Hematopoietic multipotent progenitor cell treated with erythropoietin and hydrocortisone succinate and interleukin-3 and kit ligand, for 6 days (in vitro differentiated cells): ENCODE data around the gene ZNF521.
"Not testable (repeated sequence)": the region's sequence is repeated elsewhere in the genome, so short reads cannot be mapped to it uniquely, and the experiment has no call there.

Experiments used
- DNase-seq: peaks from one replicate; pipeline ENCODE4 v3.0.0-alpha.2; 2015

The ZNF521 gene

DNA sequence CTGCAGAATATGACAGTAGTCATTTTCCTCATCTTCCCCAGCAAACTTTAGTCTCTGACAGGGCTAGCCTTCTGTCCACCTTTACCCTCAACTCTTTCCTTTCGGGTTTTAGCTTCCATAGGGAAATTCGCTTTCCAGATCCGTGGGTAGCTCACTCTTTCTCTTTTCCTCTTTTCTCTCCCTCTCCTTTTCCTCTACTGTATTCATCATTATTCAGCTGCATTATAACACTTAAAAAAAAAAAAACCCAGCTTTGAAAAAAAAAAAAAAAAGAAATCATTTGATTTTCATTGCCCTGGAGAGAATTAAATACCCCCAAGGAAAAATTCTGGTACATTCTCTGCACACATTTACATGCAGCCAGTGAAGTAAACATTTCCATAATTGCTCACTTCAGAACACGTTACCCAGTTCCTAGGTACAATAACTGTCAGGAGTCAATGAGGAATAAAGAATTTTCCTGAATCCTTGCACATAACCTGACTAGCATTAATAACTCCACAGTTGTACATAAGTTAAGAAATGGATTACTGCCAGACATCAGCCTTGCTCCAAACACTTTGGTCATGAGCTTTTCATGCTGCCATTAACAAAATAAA is 63.5 kb downstream of the ZNF521 start:
- no peak for DNase-seq

DNA sequence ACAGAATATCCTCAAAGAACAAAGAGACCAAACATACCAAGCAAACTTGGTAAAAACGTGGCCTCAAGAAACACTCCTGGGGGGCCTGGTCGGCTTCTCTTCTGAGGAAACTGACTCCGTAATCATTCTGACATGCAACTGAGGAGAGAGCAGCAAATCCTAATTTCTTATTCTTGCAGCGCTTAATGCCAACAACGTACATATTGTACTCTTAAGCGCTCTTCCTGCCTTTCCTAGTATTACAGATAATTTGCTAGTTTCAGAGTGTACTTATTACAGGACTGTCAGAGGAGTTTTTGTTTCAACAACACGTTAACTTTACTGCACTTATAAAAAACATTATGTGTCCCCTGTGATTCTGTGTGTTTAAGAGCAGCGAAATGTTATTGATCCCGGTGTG is 64.9 kb downstream of the ZNF521 start:
- no peak for DNase-seq

DNA sequence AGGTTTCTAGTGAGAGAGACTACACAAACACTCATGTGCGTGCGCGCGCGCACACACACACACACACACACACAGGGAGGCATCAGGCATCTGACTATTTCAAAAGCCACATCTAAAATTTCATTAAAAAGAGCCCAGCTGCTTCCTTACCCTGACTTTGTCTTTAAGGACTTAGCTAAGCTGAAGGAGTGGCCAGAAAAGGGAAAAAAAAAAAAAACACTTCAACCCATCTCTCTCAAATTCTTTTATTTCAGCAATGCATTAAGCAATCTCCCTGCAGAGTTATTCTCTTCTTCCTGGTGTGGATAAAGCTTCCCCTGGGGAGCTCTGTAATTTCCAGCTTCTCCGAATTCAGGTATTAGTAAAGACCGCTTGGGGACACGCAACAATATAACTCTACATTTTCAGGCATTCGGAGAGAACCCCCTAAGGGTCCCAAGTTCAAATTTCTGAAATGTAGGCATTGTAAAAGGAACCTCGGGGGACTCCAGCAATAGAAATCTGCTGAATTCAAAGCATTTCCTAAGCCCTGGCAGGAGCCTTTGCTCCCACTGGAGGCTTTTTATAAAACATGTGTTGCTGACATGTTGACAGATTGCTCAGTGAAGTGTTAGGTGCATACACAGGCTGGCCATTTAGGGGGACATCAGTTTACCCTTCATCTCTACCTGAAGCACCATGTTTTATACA is 67.0 kb downstream of the ZNF521 start:
- peak; percentile 41 for DNase-seq

DNA sequence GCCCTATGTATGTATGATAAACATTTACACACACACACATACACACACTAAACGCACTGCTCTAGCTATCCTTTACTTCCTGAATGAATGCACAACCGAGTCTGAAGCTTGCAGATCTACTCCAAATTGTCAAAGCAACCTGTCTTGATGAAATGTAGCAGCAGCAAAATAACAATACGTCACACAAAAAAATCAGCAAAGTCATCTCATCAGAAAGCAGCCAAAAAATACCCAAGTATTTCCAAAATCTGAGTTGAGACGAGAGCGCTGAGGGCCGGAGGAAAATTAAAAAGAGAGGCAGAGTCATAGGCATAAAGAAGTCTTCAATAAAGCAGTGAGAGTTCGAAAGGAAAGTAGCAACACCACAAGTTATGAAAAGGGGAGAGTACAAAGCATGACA is 67.7 kb downstream of the ZNF521 start:
- DNase-seq: peak; percentile 24

DNA sequence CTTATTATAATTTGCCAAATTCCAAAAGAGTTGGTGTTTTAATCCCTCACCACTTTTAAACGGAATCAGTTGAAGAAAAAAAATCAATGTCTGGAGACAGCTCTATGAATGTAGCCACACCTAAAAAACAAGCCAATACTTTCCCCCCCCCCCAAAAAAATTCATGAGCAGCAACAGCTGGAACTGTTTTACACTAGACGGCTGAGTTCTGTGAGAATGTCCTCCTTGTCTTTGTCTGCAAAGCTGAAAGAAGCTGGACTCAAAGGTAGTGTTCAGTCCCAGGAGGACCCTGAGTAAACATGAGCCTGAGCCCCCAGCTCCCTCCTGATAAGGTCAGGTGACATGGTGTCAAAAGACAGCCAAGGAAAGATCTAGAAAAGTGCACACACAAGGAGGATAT is 68.2 kb downstream of the ZNF521 start:
- DNase-seq: no peak

DNA sequence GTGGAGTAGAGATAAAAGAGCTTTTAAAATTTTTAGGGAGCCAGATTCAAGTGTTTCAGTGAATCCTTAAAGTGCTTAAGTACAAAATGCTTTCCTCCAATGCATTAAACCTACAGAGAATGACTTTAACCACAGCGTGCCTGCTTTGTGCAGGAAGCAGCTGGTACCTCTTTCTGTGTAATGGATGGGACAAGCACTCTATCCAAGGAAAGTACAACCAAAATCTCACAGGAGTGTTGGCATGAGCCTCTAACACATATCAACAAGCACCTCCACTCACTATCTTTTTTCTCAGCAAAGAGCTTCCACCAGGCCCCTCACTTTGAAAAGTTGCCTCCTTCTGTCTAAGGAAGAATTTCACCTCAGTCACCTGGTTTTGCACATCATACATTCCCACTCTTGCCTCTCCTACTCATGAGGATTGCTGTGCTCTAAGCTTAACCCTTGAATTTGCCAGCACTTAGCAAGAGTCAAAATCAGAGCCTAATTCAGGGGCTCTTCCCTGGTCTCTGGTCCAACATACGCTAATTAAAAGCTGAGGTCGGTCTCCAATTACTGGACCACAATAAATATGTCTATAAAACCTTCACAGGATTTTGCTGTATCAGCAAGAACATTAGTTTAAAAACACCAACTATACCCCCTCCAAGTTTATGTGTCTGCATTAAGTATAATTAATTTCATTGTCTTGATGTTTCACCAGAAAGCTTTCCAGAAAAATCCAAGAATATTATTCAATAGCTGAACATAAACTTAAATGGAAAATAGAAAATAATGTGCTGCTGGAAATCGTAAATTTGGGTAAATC is 68.9 kb downstream of the ZNF521 start:
- peak; percentile 25 for DNase-seq

DNA sequence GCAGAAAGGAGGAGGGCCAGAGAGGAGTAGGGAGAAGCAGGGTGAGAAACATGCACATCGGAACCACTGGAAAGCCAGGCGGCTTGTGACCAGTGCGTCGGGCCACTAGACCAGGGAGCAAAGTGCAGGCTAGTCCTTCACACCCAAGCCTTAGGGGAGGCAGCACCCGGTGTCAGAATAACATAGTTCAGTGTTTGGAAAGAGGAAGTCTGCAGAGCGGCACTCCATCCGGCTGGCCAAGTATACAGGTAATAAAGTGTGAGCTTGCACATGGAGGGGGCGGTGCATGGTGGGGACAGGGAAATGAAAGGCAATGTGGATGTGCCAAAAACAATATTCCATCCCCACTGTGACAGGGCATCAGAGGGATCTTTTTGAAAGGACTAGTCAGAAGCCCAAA is 69.7 kb downstream of the ZNF521 start:
- DNase-seq: peak; percentile 70

DNA sequence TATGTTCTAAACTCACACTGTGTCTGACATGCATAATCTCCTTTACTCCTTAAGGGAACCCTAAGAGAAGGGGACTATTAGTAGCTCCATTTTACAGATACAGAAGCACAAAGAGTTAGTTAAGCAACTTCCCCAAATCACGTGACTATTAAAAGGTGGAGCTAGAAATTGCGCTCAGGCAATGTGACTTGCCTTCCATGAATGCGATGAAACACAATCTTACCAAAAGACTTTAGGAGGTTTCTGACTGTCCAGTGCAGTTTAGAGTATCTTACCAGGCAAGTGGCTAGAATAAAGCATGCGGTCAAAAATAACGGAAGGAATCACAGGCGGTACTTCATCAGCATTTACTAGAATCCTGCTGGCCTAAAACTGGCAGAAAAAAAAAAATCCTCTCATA is 70.4 kb downstream of the ZNF521 start:
- peak; percentile 42 for DNase-seq

DNA sequence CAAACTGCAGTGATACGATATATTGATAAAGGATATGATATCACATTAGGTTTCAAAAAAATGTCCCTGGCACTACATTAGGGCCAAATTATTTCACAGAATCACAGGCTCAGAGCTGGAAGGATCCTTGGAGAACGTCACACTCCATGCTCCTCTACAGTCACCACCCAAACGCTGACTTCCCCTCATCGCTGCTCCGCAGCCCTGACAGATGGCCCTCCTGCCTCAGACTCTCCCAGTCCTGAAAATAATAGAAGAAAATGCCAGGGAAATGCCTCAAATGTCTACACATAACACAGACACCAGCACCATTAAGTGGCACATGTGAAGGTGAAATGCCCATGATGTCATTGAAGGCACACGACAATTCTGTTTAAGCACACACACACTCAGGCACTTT is 72.0 kb downstream of the ZNF521 start:
- peak; percentile 18 for DNase-seq

DNA sequence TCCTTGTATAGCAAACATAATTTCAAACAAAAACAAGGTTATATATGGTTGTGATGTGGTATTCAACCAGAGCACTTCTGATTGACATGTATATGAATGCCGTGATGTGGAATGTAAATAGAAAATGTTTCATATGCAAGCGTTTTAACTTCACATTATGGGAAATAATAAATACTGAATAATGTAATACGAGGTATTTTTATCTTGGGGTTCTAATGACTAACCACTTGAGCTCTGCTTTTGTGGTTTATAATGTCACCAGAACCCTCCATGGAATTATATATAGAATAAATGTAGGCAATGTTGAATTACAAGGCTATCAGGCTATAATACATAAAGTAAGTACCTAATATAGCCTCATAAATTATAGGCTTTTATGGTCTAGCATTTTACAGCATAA is 72.4 kb downstream of the ZNF521 start:
- DNase-seq: no peak

DNA sequence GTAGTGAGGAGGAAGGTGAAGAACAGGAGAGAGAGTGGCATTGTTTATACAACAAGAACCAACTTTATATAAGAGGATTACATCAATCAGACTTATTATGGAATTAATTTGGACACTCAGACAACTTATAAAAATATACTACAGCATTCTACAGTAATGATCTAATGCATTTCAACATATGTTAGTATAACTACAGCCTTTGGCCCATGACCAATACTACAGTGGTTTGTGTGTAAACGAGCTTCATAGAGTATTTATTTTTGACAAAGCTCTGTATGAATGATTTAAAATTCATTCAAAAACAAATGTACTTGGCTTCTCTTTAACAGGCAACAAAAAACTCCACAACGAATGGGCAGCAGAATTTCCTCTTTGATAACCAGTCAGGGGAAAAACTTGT is 72.8 kb downstream of the ZNF521 start:
- DNase-seq: peak; percentile 11

DNA sequence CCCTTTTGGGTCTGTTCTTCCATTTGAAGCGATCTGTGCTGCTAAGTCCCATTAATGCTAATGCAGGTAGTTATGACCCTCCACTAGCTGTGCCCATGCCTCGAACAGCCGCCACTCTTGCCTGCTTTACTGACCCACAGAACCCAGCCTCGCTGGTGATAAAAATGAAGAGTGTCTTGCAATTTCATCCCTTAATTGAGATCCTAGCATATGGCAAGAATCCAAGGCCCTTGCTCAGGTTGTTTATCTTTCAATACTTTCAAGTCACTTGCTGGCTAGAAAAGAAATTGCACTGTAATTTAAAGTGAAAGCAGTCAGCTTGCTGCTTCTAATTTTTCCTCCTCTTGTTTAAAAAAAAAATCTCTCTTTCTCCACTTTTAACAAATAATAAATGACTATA is 73.6 kb downstream of the ZNF521 start:
- DNase-seq: peak; percentile 77

DNA sequence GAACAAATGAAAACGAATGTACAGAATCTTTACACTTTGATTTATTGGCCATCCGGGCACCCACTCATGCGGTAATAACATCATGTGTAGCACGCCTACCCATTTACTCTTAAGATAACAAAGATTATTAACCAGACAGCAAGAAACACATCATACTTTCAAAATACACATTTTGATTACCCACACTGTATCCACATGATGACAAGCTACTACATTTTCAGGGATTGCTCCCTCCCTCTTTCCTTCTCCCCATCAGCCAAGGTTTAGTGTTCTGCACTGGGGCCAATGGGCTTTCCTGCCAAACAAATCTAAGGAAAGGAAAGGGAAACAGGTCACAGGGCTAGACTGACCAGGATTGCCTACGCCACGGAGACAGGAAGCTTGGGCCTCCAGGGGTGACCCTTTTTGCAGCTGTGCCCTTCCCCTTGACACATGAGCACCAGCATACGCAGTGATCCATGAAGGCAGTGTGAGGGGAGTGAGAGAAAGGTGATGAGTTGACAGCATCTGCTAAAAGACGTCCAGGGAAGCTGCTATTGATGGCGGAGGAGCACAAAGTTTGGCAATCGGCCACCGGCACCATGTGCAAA is 76.5 kb downstream of the ZNF521 start:
- no peak for DNase-seq

DNA sequence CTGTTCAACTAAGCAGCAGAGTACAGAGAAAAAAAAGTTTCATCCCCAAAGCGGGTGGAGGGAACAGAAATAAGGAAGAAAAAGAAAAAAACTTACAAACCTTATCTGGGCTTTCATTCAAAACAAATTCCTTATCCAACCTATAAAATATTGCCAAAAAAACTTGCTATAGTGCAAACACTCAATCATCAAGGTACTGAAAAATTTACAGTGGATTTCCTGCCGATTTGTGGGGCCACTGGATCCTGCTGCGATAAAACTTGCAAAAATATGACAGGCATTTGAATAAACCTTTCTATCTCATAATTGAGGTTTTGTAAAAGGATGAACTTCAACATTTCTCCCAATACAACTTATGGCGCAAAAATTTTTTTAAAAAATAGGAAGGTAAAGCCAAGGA is 77.0 kb downstream of the ZNF521 start:
- DNase-seq: no peak

DNA sequence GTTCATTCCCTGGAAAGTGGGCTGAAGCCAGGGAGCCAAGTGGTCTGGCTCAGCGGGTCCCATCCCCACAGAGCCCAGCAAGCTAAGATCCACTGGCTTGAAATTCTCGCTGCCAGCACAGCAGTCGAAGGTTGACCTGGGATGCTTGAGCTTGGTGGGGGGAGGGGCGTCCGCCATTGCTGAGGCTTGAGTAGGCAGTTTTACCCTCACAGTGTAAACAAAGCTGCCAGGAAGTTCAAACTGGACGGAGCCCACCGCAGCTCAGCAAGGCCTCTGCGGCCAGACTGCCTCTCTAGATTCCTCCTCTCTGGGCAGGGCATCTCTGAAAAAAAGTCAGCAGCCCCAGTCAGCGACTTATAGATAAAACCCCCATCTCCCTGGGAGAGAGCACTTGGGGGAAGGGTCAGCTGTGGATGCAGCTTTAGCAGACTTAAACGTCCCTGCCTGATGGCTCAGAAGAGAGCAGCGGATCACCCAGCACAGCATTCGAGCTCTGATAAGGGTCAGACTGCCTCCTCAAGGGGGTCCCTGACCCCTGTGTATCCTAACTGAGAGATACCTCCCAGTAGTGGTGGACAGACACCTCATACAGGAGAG is 84.9 kb downstream of the ZNF521 start:
- not testable (repeated sequence) for DNase-seq

DNA sequence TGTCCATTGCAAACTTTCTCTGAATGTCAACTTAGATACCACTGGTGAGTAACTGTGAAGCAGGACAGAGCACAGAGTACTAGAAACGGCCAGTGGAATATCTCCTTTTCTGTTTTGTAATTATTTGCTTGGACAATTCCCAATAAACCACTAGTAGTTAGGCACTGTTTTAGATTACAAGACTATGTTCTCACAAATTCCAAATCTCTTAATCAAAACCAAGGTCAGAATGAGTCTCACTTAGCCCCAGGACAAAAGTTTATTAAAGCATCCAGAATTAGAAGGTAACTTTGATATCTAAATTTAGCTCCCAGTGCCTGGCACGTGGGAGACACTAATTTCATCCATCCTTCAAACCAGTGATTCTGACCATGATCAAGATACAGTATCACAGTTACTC is 89.0 kb downstream of the ZNF521 start:
- DNase-seq: no peak

DNA sequence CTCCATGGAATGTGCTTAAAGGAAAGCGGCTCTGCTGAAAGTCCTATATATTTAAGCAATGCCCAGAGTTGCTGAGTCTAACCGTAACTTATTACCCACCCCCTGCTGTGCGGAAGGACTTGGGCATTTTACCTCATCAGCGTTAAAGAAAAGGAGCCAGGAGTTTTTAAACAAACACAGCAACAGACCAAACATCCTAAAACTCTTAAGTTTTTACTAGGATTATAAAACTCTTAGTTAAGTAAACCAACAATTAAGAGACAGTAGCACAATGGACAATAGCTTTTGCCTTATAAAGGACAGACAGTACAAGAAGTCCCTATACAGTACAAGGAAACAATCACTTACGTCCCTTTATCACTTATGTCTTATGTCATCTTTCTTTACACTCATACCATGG is 90.2 kb downstream of the ZNF521 start:
- DNase-seq: no peak

DNA sequence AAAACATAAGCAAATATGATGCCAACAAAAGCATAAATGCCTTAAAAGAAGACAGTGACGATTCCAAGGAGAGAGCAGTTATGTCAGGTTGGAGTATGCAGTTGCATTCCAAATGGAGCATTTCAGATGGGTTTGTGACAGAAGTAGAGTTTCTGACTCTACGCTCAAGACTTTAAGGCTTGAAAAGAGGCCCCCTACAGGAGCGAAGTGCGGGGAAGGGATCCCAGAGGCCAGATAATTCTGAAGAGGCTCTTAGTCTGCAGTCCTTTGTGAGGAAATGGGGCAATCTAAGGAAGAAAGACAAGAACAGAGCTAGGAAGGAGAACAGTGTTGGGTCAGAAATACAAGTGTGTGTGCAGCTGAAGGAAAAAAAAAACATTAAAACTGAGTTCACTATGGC is 95.5 kb downstream of the ZNF521 start:
- no peak for DNase-seq

DNA sequence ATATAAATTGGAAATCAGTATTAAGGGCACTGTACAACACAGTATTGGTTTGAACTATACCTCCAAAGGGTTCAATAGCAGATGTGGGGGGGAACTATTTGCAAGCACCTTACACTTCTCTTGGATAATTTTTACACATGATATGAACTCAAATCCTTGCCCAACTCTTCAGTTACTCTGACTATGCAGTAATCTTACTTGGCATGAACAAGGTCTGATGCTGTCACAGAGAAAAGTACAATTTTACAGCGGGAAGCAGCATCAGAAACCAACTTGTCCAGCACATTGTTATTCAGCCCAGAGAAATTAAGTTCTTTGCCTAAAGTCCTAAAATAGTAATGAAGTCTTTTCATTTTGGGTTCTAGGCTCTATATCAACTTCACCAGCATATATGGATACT is 98.2 kb downstream of the ZNF521 start:
- no peak for DNase-seq

DNA sequence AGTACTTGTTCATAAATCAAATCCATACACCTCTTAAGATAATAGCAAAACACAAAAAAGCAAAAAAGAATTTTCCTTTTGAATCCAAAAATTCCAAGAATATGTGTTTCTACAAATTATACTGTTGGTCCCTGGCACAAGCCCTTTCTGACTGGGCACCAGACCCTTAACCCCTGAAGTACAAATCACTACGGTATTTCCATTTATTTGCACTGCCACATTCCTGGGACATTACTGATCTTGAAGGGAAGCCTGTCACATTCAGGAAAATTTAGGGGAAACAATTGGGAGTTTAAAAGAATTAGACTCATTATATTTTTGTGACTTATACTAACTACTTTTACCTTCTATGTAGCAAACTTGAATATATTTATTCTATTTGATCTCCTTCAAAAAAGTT is 98.8 kb downstream of the ZNF521 start:
- DNase-seq: no peak

DNA sequence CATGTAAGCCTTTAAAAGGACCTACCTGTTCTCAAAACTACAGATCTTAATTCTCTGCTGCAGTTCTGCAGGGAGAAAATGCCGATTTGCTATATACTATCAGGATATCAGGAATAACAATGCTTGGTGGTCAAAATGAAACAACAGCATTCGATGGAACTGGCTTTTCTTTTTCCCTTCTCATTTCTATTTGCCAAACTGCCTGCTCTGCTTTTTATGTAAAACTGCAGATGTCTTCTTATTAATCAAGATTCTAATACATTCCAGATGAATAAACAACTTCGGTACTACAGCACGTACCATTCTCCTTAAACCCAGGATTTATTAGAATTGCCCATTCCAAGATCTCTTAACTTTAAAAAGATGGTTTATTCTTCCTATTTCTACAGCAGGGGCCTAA is 100.9 kb downstream of the ZNF521 start:
- no peak for DNase-seq

DNA sequence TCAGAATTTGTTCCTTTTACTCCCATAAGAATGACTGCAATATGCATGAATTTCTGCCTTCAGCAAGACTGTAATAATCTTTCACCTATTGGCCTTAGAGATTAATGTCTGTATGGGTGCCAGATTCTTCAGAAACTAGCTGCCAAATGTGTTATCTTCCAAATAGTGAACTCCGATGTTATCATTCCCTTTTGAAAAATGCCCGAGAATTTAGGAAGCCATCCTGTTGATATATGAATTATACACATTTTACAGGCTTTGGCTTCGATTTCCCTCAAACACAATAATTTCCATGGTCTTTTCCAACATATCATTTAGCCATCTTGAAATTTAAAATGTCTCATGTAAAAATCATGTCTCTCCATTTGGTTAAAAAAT is 101.5 kb downstream of the ZNF521 start:
- no peak for DNase-seq

DNA sequence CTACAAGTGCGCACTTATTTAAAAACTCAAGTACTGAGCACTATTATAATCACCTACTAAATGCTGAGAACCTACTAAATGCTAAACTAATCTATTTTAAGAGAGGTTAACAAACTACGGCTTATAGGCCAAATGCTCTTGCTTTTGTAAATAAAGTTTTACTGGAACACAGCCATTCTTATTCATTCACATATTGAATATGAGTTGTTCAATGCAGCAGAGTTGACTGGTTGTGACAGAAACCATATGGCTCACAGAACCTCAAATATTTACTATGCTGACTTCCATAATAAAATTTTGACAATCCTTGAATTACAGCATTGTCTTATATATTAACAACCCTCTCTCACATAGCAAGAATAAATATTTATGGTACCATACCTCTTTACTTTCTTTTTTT is 103.2 kb downstream of the ZNF521 start:
- no peak for DNase-seq

DNA sequence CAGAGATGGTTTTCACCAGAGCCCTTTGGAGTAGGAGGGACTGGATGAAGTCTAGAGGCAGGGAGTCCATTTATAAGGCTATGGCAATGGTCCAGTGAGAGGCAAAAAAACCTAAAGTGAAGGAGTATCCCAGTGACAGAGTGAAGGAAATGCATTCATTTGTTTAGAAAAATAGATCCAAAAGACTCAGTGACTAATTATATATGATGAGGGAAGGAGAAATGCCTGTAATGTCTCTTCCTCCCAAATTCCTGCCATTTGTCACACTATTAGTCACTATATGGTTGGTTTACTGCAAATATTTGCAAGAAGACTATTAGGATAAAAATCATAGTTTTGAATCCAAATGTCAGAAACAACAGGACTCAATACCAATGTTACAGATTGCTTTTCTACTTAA is 104.2 kb downstream of the ZNF521 start:
- DNase-seq: no peak
